Effector memory CD8-positive, alpha-beta T cell (primary cell): Measurements from ENCODE around the gene SEMA5B.

Experiments used
- ATAC-seq: fragments of 150-1000 bp; cut with Tn5 transposase; replicated peaks from 2 replicates; pipeline ENCODE4 v1.10.0; 2021; ENCODE audit warnings: mild to moderate bottlenecking, moderate library complexity
- DNase-seq, 3 experiments: peaks; one replicate each; pipeline ENCODE4 v3.0.0; 2021
- H3K27ac Mint-ChIP-seq, 2 donors: one replicate each; pipeline ENCODE4 v1.8.0; 2022; ENCODE audit warnings: mild to moderate bottlenecking in 2 of 2, mixed read lengths in 2 of 2, moderate library complexity in 2 of 2
- H3K27me3 Mint-ChIP-seq, 2 donors: one replicate each; pipeline ENCODE4 v1.8.0; 2022; ENCODE audit warnings: mixed read lengths in 2 of 2
- H3K36me3 Mint-ChIP-seq: one replicate; pipeline ENCODE4 v1.8.0; 2022; ENCODE audit warnings: mild to moderate bottlenecking, moderate library complexity, mixed read lengths; ENCODE audit not compliant: insufficient read depth
- H3K4me1 Mint-ChIP-seq, 2 donors: one replicate each; pipeline ENCODE4 v1.8.0; 2022; ENCODE audit warnings: low read depth in 2 of 2, mixed read lengths in 2 of 2
- H3K4me3 Mint-ChIP-seq, 2 donors: one replicate each; pipeline ENCODE4 v1.8.0; 2022; ENCODE audit warnings: mild to moderate bottlenecking in 2 of 2, mixed read lengths in 2 of 2, moderate library complexity in 2 of 2
- H3K9me3 Mint-ChIP-seq, 2 donors: one replicate each; pipeline ENCODE4 v1.8.0; 2022; ENCODE audit warnings: mixed read lengths in 2 of 2

Gene SEMA5B

GRCh38 chr3:123066896-123067688 is 39.5 kb upstream of the SEMA5B start, which contains the start of gene PDIA5:
Gene PDIA5 (plus strand): TSS chr3:123067025. CDS start chr3:123067165, 140 bp downstream.
- H3K4me3 Mint-ChIP-seq: peak within 1 kb of the TSS; percentile 72 to 76
- peaks cover 5 to 14% of the 10 kb centered on the region in 2 donors for H3K4me1 Mint-ChIP-seq
- H3K27me3 Mint-ChIP-seq: no peaks in the 10 kb centered on the region
- DNase-seq (peak; percentile 4 to 17 (median 6)), ATAC-seq (peak; percentile 64)
- peak within 1 kb of the TSS; percentile 17 to 74 for H3K27ac Mint-ChIP-seq
- no peaks in the 10 kb centered on the region for H3K36me3 Mint-ChIP-seq
- H3K9me3 Mint-ChIP-seq: no peaks in the 10 kb centered on the region

DNA sequence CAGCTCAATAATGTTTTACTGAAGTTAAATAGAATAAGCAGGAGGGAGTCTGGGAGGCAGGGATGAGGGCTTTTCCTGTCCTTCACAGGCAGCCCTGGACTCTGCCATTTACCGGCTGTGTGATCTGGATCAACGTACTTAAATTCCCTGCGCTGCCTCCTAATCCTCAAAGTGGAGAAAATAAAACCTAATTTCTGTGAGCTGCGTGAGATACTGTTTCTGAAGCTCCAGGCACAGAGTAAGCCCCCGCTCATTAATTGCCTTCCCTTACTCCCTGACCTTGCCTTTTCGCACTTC is 39.0 kb upstream of the SEMA5B start:
- peaks cover 5 to 13% of the 10 kb centered on the region in 2 donors for H3K4me1 Mint-ChIP-seq
- no peaks in the 10 kb centered on the region for H3K9me3 Mint-ChIP-seq
- peak overlapping the region; percentile 72 to 76 for H3K4me3 Mint-ChIP-seq
- peak overlapping the region; percentile 17 to 74 for H3K27ac Mint-ChIP-seq
- no peaks in the 10 kb centered on the region for H3K36me3 Mint-ChIP-seq
- no peak for ATAC-seq
- no peaks in the 10 kb centered on the region for H3K27me3 Mint-ChIP-seq
- no peak for DNase-seq

DNA sequence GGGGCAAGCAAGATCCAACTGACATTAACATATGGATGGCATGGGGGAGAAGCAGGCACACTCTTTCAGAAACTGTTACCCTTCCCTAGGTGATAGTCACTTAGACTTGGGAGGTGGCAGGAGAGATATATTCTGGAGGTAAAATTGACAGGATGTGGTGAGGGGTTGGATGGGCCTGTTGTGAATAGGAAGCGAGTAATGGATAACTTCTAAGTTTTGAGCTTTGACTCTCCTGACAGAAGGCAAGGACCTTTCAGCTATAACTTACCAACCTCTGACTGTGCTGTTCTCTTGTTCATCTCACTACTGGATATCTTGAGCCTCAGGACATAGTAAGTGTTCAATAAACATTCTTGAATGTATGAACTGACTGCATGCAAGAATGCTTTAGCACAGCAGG is 37.4 kb upstream of the SEMA5B start:
- no peak overlapping the region for H3K27ac Mint-ChIP-seq
- ATAC-seq: no peak

DNA sequence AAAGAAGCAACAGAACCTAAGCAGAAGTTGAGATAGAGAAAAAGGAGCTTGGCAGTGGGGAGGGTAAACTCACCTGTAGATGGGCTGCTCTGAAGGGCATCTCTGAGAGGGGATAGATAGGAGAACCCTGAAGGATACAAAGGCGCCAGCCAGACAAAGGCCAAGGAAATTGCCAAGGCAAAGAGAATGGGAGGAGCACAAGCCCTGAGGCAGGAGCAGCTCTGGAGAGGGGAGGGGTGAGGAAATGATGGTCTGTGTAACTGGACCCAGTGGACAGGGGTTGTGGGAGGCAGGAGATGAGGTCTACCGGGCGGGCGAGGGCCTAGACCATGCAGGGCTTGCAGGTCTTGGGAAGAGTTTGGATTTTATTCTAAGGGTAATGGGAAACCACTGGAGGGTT is 36.9 kb upstream of the SEMA5B start:
- Mint-ChIP-seq H3K4me3 (no peak overlapping the region), H3K9me3 (no peaks in the 10 kb centered on the region), H3K36me3 (no peaks in the 10 kb centered on the region), H3K27ac (no peak overlapping the region), H3K4me1 (peaks cover 5 to 13% of the 10 kb centered on the region in 2 donors), H3K27me3 (no peaks in the 10 kb centered on the region)
- no peak for DNase-seq
- ATAC-seq: no peak

More for the DNA sequence above, 37.4 kb upstream of the SEMA5B start:
- Mint-ChIP-seq H3K4me1 (peaks cover 5 to 13% of the 10 kb centered on the region in 2 donors), H3K4me3 (no peak overlapping the region), H3K9me3 (no peaks in the 10 kb centered on the region), H3K27me3 (no peaks in the 10 kb centered on the region), H3K36me3 (no peaks in the 10 kb centered on the region)
- DNase-seq: no peak

GRCh38 chr3:123063034-123063433 is 35.5 kb upstream of the SEMA5B start:
- peaks cover 5 to 6% of the 10 kb centered on the region in 2 donors for H3K4me1 Mint-ChIP-seq
- no peaks in the 10 kb centered on the region for H3K9me3 Mint-ChIP-seq
- H3K36me3 Mint-ChIP-seq: no peaks in the 10 kb centered on the region
- H3K27ac Mint-ChIP-seq: no peak overlapping the region
- ATAC-seq: no peak
- DNase-seq: no peak
- H3K4me3 Mint-ChIP-seq: no peak overlapping the region
- no peaks in the 10 kb centered on the region for H3K27me3 Mint-ChIP-seq

DNA sequence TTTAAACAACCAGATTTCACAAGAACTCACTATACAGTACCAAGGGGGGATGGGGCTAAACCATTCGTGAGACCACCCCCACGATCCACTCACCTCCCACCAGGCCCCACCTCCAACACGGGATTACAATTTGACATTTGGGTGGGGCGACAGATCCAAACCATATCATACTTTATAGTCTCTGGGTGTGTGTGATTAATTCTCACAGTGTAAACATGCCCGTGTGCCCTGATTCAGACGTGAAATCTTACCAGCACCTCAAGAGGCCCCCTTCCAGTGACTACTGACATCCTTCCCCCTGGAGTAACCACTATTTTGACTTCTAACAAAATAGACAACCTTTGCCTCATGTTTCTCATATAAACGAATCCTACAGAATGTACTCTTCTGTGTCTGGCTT is 34.3 kb upstream of the SEMA5B start:
- peaks cover 0 to 1% of the 10 kb centered on the region in 2 donors for H3K4me1 Mint-ChIP-seq
- H3K36me3 Mint-ChIP-seq: no peaks in the 10 kb centered on the region
- H3K9me3 Mint-ChIP-seq: no peaks in the 10 kb centered on the region
- H3K4me3 Mint-ChIP-seq: no peak overlapping the region
- H3K27me3 Mint-ChIP-seq: no peaks in the 10 kb centered on the region
- ATAC-seq: no peak
- no peak overlapping the region for H3K27ac Mint-ChIP-seq
- DNase-seq: no peak

DNA sequence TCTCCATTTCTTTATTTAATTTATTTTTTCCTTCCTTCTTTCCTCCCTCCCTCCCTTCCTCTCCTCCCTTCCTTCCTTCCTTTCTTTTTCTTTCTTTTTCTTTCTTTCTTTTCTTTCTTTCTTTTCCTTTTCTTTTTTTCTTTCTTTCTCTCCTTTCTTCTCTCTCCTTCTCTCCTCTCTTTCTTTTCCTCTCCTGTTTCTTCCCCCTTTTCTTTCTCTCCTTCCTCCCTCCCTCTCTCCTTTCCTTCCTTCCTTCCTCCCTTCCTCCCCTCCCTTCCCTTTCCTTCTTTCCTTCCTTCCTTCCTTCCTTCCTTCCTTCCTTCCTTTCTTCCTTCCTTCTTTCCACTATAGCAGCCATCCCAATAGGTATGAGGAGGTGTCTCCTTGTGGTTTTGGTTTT is 32.5 kb upstream of the SEMA5B start:
- peaks cover 0 to 4% of the 10 kb centered on the region in 2 donors for H3K27me3 Mint-ChIP-seq
- DNase-seq (no peak), ATAC-seq (no peak)
- H3K9me3 Mint-ChIP-seq: no peaks in the 10 kb centered on the region
- H3K4me3 Mint-ChIP-seq: no peak overlapping the region
- H3K36me3 Mint-ChIP-seq: no peaks in the 10 kb centered on the region
- no peaks in the 10 kb centered on the region for H3K4me1 Mint-ChIP-seq
- no peak overlapping the region for H3K27ac Mint-ChIP-seq

- H3K27me3 Mint-ChIP-seq: peaks cover 9 to 14% of the 10 kb centered on the region in 2 donors
- DNase-seq: no peak
- no peak overlapping the region for H3K27ac Mint-ChIP-seq
- H3K4me1 Mint-ChIP-seq: no peaks in the 10 kb centered on the region
- H3K36me3 Mint-ChIP-seq: no peaks in the 10 kb centered on the region
- no peak for ATAC-seq
- H3K9me3 Mint-ChIP-seq: no peaks in the 10 kb centered on the region
- no peak overlapping the region for H3K4me3 Mint-ChIP-seq
These were observed 30.9 kb upstream of the SEMA5B start for GRCh38 chr3:123058505-123058904.

- no peak overlapping the region for H3K4me3 Mint-ChIP-seq
- H3K27ac Mint-ChIP-seq: no peak overlapping the region
- peaks cover 17 to 23% of the 10 kb centered on the region in 2 donors for H3K27me3 Mint-ChIP-seq
- H3K9me3 Mint-ChIP-seq: no peaks in the 10 kb centered on the region
- no peaks in the 10 kb centered on the region for H3K36me3 Mint-ChIP-seq
- ATAC-seq: no peak
- H3K4me1 Mint-ChIP-seq: no peaks in the 10 kb centered on the region
- DNase-seq: no peak
These were observed 27.8 kb upstream of the SEMA5B start for GRCh38 chr3:123055352-123055751.

- no peaks in the 10 kb centered on the region for H3K4me1 Mint-ChIP-seq
- DNase-seq: no peak
- ATAC-seq: no peak
- no peak overlapping the region for H3K4me3 Mint-ChIP-seq
- H3K36me3 Mint-ChIP-seq: no peaks in the 10 kb centered on the region
- no peaks in the 10 kb centered on the region for H3K9me3 Mint-ChIP-seq
- H3K27me3 Mint-ChIP-seq: peaks cover 17 to 23% of the 10 kb centered on the region in 2 donors
- H3K27ac Mint-ChIP-seq: no peak overlapping the region
These were observed 27.4 kb upstream of the SEMA5B start for GRCh38 chr3:123054931-123055330.

- H3K27ac Mint-ChIP-seq: no peak overlapping the region
- no peaks in the 10 kb centered on the region for H3K4me1 Mint-ChIP-seq
- H3K4me3 Mint-ChIP-seq: no peak overlapping the region
- H3K9me3 Mint-ChIP-seq: no peaks in the 10 kb centered on the region
- DNase-seq: no peak
- no peak for ATAC-seq
- no peaks in the 10 kb centered on the region for H3K36me3 Mint-ChIP-seq
- H3K27me3 Mint-ChIP-seq: peaks cover 17 to 23% of the 10 kb centered on the region in 2 donors
These were observed 26.7 kb upstream of the SEMA5B start for GRCh38 chr3:123054109-123054778.

- DNase-seq (no peak), ATAC-seq (no peak)
- Mint-ChIP-seq H3K36me3 (no peaks in the 10 kb centered on the region), H3K9me3 (no peaks in the 10 kb centered on the region), H3K27me3 (peaks cover 23 to 27% of the 10 kb centered on the region in 2 donors), H3K4me3 (no peak overlapping the region), H3K27ac (no peak overlapping the region), H3K4me1 (no peaks in the 10 kb centered on the region)
These were observed 25.5 kb upstream of the SEMA5B start for GRCh38 chr3:123053107-123053506.

GRCh38 chr3:123050666-123051065 is 23.1 kb upstream of the SEMA5B start:
- ATAC-seq (no peak), DNase-seq (no peak)
- no peaks in the 10 kb centered on the region for H3K36me3 Mint-ChIP-seq
- H3K27me3 Mint-ChIP-seq: peaks cover 29 to 42% of the 10 kb centered on the region in 2 donors
- H3K4me1 Mint-ChIP-seq: no peaks in the 10 kb centered on the region
- H3K9me3 Mint-ChIP-seq: no peaks in the 10 kb centered on the region
- no peak overlapping the region for H3K4me3 Mint-ChIP-seq
- H3K27ac Mint-ChIP-seq: no peak overlapping the region
